IPS-11a (cell line): Measurements from ENCODE around the gene FRMD3.

Source experiments
- H3K4me3 ChIP-seq: one replicate; pipeline ENCODE4 v1.5.1; 2013; ENCODE audit warnings: low read depth, low read length, control low read depth

Gene FRMD3

DNA sequence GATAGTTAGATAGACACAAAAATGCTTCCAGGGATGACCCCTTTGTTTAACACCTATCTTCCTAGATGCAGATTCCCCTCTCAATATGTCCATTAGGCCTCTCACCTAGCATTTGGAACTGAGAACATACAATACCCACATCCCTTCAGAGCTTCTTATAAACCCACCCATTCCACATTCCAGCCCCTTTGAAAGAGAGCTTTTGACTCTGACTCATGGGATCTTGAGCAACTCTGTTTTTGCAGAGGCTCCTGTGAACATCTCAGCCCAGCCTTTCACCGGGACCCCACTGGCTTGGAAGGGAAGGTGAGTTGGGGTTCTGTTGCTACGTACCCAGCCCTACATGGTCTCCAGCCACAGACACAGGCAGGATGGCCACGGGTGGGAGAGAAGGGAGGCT lies 195.5 kb downstream of the FRMD3 start:
- no peak overlapping the region for H3K4me3 ChIP-seq

DNA sequence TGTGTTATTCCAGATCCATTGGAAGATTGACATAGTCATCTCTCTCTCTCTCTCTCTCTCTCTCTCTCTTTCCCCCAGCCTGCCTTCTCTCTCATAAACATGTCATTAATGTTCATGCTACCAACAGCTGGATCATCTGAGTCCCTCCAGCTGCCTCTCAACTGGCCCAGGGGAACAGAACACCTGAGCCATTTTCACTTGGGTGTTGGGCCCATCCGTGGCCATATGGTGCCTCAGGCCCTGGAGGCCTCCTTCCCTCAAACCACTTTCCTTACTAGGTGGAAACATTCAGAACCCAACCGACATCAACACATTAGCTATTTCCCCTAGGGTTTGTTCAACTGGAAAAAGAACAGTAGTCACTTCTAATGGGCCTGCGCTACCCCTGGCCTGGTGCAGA lies 196.2 kb downstream of the FRMD3 start:
- no peak overlapping the region for H3K4me3 ChIP-seq

DNA sequence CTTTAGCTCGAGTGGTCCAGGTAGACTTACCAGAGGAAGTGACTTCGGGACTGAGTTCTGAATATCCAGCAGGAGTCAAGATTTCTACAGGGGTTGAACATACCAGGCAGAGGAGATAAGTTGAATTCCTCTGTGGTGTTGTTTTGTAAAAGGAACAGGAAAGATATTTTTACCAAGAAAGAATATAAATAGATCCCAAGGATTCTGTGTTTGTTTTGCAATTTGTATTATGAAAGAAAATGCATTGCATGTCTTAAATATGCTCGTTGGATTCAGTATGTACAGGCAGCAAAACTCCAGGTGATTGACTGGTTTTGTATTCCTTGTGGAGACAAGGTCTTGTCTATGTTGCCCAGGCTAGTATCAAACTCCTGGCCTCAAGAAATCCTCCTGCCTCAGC lies 197.8 kb downstream of the FRMD3 start:
- no peak overlapping the region for H3K4me3 ChIP-seq

DNA sequence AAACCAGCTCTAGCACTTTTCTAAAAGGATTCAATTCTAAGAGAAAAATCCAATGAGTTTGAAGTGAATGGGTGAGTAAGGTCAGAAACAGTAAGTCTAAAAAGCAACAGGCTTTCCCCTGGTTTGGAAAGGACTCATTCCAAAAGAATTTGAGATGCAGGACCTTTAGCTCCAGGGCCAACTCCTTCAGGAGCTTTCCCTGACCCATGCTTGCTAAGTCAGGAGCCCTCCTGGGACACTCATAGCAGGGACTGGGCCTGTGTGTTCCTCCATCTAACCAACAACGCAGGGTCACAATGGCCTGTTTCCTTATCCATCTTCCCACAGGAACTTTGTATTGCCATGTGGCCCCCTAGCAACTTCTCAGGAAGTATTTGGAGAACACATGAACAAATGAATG lies 198.8 kb downstream of the FRMD3 start:
- no peak overlapping the region for H3K4me3 ChIP-seq

DNA sequence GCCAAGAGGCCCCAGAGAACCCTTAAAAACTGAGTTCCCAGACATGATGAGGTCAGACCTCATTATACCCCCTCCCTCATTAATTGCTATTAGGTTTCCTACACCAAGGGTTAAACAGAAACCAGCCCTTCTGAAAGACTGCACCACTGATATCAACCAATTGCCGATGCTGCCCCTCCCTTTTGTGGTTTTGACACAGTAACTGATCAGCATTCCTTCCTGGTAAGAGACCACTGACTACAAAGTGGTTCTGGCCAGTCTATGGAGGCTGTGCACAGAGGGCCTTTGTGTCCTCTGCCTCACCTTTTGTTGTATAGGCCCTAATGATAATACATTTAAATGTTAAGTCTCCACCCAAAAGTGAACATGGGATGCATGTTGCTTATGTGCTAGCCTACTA lies 201.5 kb downstream of the FRMD3 start:
- no peak overlapping the region for H3K4me3 ChIP-seq

DNA sequence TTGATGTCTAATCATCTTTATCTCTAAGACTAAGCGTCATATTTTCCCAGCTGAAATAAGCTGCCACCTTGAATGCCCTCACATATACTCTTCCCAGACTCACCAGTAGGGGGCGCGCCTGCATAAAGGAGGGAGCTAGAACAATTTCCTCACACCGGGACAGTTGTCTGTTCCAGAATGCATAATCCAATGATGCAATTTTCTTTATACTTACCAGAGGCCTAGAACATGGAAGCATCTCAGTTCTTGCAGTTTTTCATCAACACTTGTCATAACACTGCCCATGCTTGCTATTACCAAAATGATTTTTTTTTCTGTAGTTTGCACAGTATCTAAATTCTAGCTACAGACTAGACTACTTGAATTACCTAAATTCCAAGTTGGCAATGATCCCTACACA lies 203.9 kb downstream of the FRMD3 start:
- no peak overlapping the region for H3K4me3 ChIP-seq

DNA sequence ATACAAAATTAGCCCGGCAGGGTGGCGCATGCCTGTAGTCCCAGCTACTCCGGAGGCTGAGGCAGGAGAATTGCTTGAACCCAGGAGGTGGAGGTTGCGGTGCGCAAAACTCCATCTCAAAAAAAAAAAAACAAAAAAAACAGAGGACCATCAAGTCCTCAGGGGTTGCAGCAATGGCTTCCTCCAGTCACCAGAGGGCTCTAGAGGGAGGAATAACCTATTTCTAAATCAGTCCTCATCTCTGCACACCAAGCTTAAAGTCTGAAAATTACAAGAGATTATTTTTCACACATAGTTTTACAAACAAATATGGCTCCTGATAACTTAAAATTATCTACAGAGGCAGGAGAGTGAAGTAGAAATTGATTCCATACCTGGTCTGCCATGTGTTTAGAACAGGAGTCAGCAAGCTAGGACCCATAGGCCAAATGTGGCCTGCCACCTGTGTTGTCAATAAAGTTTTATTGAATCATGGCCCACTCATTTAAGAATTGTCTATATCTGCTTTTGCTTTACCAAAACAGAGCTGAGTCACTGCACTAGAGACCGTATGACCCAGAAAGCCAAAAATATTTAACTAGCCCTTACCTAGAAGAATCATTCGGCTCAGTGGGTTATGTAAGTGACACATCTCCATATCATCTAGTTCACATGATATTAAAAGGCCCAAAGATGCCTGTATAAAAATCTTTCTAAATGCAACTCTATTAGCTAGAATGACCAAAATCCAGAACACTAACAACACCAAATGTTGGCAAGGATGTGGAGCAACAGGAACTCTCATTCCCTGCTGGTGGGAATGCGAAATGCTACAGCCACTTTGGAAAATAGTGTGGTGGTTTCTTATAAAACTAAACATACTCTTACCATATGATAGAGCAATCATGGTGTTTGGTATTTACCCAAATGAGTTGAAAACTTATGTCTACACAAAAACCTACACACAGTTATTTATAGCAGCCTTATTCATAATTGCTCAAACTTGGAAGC lies 207.7 kb downstream of the FRMD3 start:
- no peak overlapping the region for H3K4me3 ChIP-seq

DNA sequence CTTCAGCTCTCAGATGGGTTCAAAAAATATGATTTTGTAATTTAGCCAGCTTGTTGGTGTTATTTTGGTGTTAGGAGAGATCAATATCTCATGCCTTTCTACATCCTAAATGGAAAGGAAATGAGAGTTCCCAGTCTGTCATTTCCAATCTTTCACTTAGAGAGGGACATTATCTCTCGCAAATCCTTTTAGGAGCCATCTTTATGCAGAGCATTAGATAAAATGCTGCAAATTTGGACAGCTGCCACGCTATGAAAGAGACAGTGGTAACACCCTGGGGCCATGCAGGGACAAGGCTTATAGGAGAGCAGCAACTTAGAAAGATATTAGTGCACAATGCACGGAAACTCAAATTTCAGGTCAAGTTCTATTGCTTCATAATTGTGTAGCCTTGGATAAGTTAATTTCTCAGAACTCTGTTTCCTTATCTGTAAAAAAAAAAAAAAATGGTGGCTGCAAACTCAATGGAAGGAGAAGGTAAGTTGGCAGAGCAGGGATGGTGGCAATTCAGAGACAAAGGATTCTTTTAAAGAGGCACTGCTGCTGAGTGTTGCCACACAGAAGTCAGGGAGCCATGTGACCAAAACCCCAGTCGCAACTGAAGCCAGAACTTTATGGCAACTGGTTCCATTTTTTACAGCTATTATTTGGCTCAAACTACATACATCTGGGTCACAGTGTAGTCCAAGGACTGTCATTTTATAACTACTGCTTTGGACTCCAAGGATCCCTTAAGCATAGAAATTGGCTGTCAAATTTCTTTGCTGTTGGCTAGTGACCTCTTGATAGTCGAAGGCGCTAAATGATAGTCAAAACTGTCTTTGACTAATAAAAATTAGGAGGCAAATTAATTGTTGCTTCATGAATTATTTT lies 210.2 kb downstream of the FRMD3 start:
- H3K4me3 ChIP-seq: no peak overlapping the region

DNA sequence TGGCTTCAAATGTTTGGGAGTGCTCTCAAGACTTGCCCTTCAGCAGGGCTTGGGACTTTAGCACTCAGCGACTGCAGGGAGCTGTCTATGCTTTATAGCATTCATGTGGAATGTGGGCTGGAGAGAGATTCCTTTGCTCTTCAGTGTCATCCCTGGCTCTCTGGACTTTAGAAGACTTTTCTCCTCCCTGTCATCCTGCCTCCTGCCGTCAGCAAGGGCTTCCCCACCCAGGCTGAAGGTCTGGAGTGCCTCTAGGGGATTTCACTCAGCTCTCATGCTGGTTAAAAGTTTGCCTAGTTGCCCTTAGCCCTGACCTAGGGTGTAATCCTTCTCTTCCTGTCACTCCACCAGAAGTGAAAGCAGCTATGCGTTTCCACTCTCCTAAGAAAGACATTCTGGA lies 210.9 kb downstream of the FRMD3 start:
- no peak overlapping the region for H3K4me3 ChIP-seq

DNA sequence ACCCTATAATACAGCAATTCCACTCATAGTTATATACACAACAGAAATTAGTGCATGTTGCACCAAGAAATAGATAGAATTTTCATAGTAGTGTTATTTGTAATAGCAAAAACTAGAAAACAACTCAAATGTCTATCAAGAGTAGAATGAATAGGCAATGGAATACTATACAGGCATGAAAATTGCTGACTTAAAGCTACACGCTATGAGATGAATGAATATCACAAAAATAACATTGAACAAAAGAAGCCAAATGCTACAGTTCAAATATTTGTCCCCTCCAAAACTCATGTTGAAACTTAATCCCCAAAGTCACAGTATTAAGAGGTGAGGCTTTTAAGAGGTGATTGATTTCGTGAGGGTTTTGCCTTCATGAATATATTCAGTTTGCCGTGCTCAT lies 215.1 kb downstream of the FRMD3 start:
- H3K4me3 ChIP-seq: no peak overlapping the region

DNA sequence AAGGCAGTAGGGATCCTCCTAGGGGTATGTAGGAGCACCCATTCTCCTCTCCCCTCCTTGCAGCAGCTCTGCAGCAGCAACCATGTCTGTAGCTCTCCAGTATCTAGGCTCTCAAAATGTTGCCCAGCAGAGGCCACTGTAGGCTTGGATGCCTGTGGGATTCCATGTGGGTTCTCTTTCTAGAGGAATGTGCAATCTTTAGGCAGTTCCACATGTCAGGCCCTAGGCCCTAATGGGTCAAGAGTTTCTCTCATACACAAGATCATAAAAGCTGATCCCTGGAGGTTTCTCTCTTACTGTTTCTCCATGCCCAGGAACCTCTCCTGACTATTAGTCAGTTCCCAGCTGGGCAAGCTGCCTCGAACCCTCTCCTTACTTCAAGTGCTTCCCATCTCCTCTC lies 215.8 kb downstream of the FRMD3 start:
- no peak overlapping the region for H3K4me3 ChIP-seq

DNA sequence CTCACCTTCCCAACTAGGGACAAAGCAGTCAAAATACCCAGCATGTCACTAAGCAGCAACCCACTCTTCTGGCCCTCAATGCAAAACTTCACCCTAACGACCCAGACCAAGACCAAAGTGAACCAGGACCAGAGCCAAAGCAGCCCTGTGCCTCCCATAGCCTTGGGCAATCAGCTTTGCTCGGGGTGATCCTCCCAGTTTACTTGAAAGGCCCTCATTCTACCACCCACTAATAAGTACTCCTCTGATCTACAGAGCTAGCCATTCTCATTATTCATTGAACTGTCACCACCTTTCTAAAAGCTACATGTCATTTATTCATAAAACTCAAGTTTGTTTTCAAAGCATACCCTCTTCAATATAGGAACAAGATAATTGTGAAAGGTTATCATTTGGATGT lies 221.0 kb downstream of the FRMD3 start:
- H3K4me3 ChIP-seq: no peak overlapping the region

DNA sequence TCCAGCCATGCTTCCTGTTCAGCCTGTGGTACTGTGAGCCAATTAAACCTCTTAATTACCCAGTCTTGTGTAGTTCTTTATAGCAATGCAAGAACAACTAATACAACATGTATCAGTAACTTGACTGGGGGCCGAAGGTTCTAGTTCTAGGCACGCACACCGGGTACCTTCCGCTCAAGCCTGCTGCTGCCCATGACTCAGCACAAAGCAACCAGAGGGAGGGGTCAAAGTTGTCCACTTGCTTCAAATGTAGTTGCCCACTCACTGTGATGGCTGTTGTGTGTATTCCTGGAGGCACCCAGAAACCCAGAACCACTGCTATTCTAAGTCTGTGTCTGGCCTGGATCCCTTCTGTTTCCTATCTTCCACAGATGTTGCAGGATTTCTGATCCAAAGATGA lies 222.6 kb downstream of the FRMD3 start:
- no peak overlapping the region for H3K4me3 ChIP-seq

DNA sequence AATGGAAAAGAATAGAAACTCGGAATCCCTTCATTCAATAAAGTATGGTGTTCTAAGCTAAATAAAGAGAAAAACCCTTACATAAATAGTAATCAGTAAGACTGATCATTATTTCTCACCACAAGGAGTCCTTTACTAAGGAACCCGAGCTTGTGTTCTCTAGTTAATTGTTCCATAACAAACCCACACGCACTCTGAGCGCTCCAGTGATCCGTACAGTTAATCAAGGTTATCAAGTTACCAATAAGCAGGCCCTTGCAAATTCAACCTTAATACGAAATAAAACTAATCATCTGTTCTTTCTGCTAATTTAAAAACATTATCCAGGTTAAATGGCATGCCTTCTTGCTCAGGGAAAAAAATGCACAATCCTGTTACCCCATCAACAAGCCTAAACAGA lies 224.4 kb downstream of the FRMD3 start:
- H3K4me3 ChIP-seq: no peak overlapping the region

DNA sequence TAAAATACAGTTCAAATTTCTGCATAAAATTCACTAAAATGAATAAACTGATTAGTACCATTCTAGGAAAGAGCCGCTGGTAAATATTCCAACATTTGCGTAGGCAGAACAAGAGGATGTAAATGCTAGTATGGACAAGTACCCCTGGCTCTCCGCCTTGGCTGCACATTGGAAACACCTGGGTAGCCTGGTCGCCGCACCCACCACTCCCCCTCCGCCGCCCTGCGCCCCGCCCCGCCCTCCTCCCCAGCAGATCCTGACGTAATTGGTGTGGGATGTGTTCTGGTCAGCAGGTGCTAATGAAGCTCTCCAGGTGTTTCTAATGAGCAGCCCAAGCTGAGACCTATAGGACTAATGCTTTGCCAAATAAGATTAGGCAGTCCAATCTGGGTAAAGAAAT lies 225.7 kb downstream of the FRMD3 start:
- no peak overlapping the region for H3K4me3 ChIP-seq

DNA sequence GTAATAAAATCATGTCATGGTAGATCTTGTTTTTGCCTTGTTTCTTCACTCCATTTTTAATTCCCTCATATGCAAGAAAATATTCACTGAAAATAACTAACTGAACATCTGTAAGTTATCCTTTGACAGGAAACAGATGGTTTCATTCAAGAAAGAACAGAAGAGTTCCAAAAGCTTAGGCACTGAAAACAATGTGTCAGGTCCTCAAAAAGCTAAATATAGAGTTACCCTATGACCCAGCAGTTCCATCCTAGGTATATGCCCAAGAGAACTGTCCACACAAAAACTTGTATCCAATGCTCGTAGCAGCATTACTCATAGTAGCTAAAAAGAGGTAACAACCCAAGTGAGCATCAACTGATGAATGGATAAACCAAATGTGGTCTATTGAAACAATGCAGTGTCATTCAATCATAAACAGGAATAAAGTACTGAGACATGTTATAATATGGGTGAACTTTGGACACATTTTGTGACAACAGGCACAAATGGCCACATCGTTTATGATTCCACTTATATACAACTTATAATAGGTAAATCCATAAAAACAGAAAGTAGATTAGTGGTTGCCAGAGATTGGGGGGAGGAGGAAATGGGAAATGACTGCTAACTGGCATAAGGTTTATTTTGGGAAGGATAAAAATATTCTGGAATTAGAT lies 231.0 kb downstream of the FRMD3 start:
- no peak overlapping the region for H3K4me3 ChIP-seq

DNA sequence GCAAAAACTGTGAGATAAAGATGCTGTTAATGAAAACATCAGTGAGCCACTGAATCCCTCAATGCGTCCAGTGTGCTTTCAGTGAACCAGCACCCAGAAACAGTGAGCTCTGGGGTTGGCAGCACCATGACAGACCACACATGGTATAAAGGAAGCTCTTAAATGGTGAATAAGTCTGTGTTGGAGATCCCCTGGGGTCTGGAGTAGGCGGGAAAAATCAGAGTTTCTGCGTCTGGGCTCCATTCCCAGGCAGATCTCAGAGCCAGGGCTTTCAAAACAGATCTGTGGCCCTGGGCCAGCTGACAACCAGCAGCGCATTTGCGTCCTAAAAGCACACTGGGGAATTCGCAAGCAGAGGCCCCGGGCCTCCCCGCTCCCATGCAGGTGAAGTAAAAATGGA lies 233.5 kb downstream of the FRMD3 start:
- no peak overlapping the region for H3K4me3 ChIP-seq

DNA sequence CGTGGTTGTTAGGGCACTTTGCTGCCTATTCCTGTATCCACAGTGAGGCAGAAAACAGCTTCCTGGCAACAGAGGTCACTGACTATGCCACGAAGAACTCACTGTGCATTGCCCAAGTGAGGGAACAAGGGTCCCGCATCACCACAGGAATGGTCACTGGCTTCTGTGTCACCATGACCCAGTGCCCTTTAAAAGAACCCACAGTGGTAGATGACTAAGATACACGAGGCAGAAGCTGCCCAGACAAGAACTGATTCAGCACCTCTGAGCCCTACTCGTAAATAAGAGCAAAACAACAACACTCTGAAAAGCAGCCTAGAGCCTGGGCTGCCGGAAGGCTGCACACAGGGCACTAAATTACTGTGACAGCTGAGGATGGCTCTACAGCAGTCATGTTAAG lies 238.6 kb downstream of the FRMD3 start:
- no peak overlapping the region for H3K4me3 ChIP-seq

DNA sequence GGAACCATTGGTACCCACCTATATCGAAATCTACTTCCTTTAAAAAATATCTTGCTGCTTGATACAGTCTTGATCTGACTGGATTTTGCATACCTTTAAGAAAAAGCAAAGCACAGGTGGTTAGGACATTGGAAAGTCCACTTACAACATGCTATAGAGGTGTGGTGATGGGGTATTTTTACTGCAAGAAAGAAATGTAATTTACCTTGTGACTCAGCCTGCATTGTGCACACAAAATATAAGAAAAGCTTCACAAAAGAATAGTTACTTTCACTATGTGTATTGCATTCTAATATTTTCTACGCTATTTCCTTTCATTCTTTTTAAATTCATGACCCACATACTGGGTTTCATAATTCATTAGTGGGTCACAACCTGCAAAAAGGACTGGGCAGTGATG lies 239.1 kb downstream of the FRMD3 start:
- H3K4me3 ChIP-seq: no peak overlapping the region

DNA sequence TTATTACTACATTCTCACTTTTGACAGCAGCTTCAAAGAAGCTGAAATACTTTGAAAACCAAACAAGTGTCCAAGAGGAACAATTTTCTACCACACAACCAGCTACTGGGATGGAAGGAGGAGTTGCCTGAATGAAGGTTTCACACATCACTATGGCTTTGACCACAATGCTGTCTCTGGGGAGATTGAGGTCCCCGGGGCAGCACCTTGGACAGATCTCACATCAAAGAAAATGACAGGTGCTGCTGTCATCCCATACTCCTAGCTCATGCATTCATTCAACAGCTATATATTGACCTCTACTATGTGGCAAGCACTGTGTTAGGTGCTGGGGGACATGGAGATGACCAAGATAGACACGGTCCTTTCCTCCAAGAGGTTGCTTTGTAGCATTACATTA lies 242.1 kb downstream of the FRMD3 start:
- no peak overlapping the region for H3K4me3 ChIP-seq

DNA sequence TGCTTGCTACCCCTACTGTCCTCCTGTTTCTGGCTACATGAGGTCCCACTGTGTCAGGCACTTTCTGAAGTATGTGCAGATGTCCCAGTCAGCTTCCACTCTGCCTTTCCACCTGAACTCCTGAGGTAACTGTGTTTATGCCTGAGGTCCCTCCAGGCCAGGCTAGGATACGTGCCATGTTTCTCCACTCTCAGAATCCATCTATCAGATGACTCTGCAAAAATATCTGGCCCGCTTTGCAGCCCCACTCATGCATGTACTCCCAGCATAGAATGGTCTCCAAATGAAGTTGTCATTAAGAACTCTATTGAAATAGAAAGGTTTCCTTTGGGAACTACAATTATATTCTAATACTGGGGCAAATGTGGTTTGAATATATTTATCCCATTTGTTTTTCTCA lies 243.4 kb downstream of the FRMD3 start:
- no peak overlapping the region for H3K4me3 ChIP-seq
